Fibroblast of skin of back (primary cell): ENCODE results near the gene MFRP.

Source experiments
- DNase-seq: peaks from one replicate; pipeline ENCODE4 v3.0.0-alpha.2; 2013

MFRP gene

GRCh38 chr11:119336744-119337469, 9.6 kb downstream of the MFRP start:
- no peak for DNase-seq

DNA sequence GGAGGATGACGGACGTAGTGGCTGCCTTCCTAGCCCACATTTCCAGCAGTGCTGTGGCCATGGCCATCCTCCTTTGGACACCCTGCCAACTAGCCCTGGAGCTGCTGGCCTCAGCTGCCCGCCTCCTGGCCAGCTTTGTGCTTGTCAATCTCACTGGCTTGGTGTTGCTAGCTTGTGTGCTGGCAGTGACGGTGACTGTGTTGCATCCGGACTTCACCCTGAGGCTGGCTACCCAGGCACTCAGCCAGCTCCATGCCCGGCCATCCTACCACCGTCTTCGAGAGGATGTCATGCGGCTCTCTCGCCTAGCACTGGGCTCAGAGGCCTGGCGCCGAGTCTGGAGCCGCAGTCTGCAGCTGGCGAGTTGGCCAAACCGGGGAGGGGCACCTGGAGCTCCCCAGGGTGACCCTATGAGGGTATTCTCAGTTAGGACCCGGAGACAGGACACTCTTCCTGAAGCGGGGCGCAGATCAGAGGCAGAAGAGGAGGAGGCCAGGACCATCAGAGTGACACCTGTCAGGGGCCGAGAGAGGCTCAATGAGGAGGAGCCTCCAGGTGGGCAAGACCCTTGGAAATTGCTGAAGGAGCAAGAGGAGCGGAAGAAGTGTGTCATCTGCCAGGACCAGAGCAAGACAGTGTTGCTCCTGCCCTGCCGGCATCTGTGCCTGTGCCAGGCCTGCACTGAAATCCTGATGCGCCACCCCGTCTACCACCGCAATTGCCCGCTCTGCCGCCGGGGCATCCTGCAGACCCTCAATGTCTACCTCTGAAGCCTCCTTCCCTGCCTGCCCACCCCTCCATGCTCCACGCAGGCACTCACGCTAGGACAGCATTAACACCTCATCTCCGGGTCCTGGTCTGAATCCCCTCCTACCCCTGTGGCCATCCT, 10.6 kb downstream of the MFRP start:
- no peak for DNase-seq

GRCh38 chr11:119335091-119335654, 11.3 kb downstream of the MFRP start:
- DNase-seq: no peak

DNA sequence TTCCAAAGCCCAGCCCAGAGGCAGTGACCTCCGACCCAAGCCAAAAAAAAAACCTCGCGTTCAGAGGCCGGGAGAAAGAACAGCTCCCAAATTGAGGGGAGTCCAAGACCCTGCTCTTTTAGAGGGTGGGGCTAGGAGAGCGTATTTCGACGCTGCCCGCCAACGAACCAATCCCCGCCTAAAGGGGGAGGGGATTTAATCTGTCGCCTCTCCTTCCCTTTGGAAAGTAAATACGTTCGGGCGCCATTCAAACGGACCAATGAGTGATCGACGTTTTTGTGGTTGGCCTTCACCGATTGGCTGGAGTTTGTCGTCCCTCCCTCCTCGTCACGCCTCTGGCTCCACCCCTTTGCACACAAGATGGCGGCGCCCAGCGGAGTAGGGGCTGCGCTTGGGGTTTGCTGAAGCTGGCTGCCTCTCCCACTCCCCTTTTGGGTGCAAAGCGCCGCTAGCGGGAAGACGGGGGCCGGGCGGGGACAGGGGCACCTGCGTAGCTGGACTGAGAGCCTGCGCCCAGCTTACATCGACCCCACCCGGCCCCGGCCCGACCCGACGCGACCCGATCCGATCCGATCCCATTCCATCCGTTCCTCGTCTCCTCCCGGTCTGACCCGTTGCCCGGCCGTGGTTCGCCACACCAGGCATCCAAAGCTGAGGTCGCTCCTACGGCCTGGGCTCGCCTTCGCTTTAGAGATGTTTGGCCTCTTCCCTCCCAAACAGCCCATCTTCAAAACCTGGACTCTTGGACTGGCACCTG, 12.2 kb downstream of the MFRP start, which contains the start of gene RNF26:
TSS of gene RNF26 (plus strand) at position 354 of the 757 bp plus-strand sequence. CDS start 596 bp downstream, outside the sequence.
- peak; percentile 98 for DNase-seq

GRCh38 chr11:119332111-119332765, 14.3 kb downstream of the MFRP start:
- no peak for DNase-seq

DNA sequence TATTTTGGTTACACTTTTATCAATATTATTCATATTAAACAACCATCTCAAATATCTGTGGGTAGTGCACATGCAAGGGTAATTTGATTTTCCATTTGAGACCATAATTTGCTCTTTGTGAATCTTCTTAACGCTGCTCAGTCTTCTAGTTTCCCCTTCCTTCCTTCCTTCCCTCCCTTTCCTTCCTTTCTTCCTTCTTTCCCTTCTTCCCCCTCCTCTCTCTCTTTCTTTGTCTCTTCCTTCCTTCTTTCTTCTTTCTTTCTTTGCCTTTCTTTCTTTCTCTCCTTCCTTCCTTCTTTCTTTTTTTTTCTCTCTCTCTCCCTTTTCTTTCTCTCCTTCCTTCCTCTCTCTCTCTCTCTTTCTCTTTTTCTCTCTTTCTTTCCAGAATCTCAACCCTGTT, 16.3 kb downstream of the MFRP start:
- DNase-seq: no peak

GRCh38 chr11:119329320-119329719, 17.2 kb downstream of the MFRP start:
- no peak for DNase-seq

DNA sequence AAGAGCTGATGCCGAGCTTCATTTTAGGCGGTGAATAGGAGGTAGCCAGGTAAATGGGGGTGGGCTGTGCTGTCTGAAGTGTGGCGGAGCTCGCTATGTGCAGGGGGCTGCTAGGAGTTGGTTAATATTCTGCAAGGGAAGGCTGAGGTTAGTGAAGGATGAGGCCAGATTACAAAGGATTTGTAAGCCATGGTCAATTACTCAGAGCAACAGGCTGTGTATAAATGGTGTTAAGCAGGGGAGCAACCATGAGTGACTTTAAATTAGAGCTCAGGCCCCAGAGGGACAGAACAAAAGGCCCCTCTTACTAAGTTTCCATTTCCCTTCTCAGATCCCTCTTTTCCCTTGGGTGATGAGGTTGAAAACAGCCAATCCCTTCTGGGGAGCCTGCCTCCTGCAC, 22.3 kb downstream of the MFRP start:
- DNase-seq: no peak

- DNase-seq: peak; percentile 72
Measured at GRCh38 chr11:119323532-119324033, 22.9 kb downstream of the MFRP start.

GRCh38 chr11:119322921-119323531, 23.5 kb downstream of the MFRP start:
- DNase-seq: no peak

GRCh38 chr11:119322360-119322739, 24.2 kb downstream of the MFRP start:
- no peak for DNase-seq

GRCh38 chr11:119320776-119321524, 25.6 kb downstream of the MFRP start:
- peak; percentile 87 for DNase-seq

DNA sequence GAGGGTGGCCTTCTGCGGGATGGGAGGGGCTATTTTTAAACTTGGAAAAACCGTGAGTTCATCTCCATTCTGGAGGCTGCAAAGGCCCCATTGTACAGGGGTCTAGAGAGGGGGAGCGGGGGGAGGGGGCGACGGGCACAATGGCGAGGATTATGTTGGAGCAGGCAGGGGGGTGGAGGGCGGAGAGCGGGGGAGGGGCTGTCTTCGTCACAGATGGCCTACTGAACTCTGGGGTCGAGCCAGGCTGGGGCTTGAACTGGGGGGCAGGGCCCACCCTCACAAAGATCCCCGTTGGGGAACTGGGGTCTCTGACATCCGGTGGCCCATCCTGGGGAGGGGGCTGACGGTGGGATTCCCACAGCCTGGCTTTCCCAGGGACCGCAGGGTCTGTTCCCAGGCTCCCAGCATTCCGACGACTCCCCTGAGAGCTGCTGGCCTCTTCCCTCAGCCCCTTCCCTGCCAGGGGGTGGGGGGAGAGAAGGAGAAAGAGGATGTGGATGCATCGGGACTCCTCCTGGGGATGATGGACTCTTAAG, 26.2 kb downstream of the MFRP start:
- peak; percentile 90 for DNase-seq

- DNase-seq: no peak
Measured at GRCh38 chr11:119319700-119320239, 26.7 kb downstream of the MFRP start.

- no peak for DNase-seq
Measured at GRCh38 chr11:119319136-119319699, 27.3 kb downstream of the MFRP start.

DNA sequence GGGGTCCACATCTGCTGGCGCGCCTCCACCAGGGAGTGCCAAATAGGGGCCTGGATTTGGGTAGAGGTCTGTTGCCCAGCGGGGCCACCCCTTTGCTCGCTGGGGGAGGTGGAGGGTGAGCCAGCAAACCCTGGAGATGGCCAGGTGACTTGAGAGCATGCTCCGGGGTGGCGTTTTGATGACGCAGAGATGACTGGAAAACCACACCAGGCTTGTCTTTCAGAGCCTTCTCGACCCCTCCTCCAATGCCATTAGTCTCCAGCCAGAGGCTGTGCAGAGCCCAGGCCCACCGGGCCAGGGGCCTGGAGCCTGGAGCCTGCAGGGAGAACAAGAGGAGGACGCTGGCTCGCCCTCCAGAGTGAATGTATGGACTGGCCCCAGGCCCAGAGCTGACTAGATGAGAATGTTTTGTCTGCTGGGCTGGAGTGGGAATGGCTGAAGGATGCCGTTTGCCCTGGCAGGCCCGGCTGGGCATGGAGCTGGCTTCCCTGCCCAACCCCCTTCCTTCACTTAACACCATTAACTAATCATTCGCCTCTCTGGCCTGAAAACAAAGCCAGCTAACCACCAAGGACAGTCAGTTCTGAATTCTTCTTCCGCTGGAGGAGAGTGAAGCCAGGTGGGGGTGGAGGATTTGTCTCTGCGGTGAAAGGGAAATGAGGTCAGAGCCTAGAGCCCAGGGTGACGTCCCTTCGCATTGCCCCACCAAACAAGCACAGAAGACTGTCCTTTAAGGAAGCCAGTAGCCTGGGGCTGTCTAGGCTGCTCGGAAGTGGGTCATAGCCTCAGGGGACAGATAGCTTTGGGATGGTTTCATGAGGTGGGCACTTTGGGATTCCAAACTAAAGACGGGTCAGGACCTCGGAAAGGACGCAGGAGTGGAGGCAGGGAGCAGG, 28.0 kb downstream of the MFRP start:
- peak; percentile 82 for DNase-seq

DNA sequence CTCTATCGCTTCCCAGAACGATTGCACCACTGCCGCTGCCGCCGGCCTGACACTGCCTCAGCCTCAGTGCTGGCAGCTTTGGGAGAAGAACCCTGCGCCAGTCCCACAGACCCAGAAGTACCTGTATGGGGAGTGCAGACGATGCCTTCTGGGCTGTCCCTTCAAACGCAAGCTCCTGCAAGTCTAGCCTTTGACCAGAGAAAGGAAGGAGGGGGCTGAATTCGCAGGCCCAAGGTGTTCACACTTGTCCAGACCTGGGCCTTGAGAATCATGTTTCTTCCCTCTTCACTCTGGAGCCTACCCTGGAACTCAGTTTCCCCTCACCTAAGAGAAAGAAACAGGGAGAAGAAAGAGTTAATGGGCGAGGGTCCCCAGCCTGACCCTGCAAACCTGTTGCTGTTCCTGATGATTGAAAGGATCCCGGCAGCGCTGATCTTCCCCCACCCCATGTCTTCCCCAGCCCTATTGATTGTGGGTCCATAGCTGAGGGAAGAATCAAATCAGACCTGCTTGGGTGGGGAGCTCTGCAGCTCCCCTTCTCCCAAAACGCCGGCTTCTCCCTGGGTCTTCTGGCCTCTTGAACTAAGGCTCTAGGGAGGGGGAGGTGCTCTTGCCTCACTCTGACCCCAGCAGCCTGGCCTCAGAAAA, 28.8 kb downstream of the MFRP start:
- DNase-seq: no peak
